Spleen (tissue), 7 donors: ENCODE measurements around the gene NFATC1.

Experiments
- CTCF ChIP-seq, 11 experiments: fragments of 200-600 bp in 7 of 11; fragments of 450-650 bp in 4 of 11; sonication (generic) in 4 of 11; IDR thresholded peaks in 8 of 11; conservative IDR thresholded peaks in 3 of 11; 1 replicate in 7 of 11; 2 replicates in 4 of 11; pipeline versions ENCODE4 v1.4.0 to v1.8.0; 2016 to 2021; ENCODE audit warnings: antibody characterized with exemption in 11 of 11, inconsistent platforms in 4 of 11, mild to moderate bottlenecking in 1 of 11
- POLR2A ChIP-seq, 3 donors: fragments of 450-650 bp; IDR thresholded peaks; one replicate each; pipeline ENCODE4 v1.5.1; 2017; ENCODE audit warnings: antibody characterized with exemption in 3 of 3, mild to moderate bottlenecking in 1 of 3
- donor health status: DM: no; HTN: no; CAD: no; lungs with moderate emphysema.
- donor health status: DM: no; HTN: no; CAD: no.
- donor health status: DM: no; HTN: no; CAD: no.

- TF ChIP-seq CTCF (IDR thresholded peaks at IDR 0.05 in 8 of 11, conservative IDR thresholded peaks at IDR 0.05 in 3 of 11) (no peak), POLR2A (IDR thresholded peaks at IDR 0.05) (no peak)
Observed at GRCh38 chr18:79450289-79451080, 54.8 kb downstream of the NFATC1 start.
